Measurements from ENCODE around the gene C10orf120. TPM values are rescaled to one million over a fixed set of nuclear protein-coding genes. Genes with fewer than 3 reads are reported as not detected.

Gene C10orf120
- total and polyA plus RNA-seq, 2 experiments from 2014 or later, result not detected

GRCh38 chr10:122746408-122746807, 46.8 kb upstream of the C10orf120 start:
- H3K27ac Mint-ChIP-seq, result no peak overlapping the region
- Histone ChIP-seq H3K27ac (ENCODE audit: low read depth) (no peak overlapping the region), H3K27me3 (ENCODE audit: insufficient read depth) (no peaks in the 10 kb centered on the region), H3K4me1 (ENCODE audit: insufficient read depth) (no peaks in the 10 kb centered on the region), H4K20me1 (replicated peaks; ENCODE audit: insufficient read depth) (no peaks in the 10 kb centered on the region), H3K4me2 (no peak overlapping the region), H3K79me2 (replicated peaks; ENCODE audit: insufficient read depth) (no peaks in the 10 kb centered on the region), H3K36me3 (ENCODE audit: insufficient read depth) (no peaks in the 10 kb centered on the region), H2AFZ (no peak overlapping the region), H3K9me2 (ENCODE audit: insufficient read depth) (peaks cover 3% of the 10 kb centered on the region; the same call in 1 of the 2 replicates), H3F3A (replicated peaks; ENCODE audit: low read depth) (no peaks in the 10 kb centered on the region), H3K4me3 (no peak overlapping the region)
- H3K4me1 Mint-ChIP-seq, result no peaks in the 10 kb centered on the region
- peaks cover 8% of the 10 kb centered on the region for H3K27me3 Mint-ChIP-seq (ENCODE audit: insufficient read depth, low read depth, poor library complexity)
- TF ChIP-seq REST (IDR thresholded peaks at IDR 0.05; ENCODE audit: unreplicated experiment) (no peak), ZNF462 (CRISPR knock-in tag; IDR thresholded peaks at IDR 0.05) (no peak), CREB1 (CRISPR knock-in tag; IDR thresholded peaks at IDR 0.05; ENCODE audit: low read depth) (no peak), JUNB (IDR thresholded peaks at IDR 0.05; ENCODE audit: unreplicated experiment) (no peak), ETS1 (IDR thresholded peaks at IDR 0.05) (no peak), ZNF114 (CRISPR knock-in tag; IDR thresholded peaks at IDR 0.05) (no peak), STAT1 (IDR thresholded peaks at IDR 0.05; ENCODE audit: unreplicated experiment) (no peak), ZNF331 (CRISPR knock-in tag; IDR thresholded peaks at IDR 0.05; ENCODE audit: low read depth) (no peak), NANOG (IDR thresholded peaks at IDR 0.05; ENCODE audit: borderline replicate concordance) (no peak), EZH2phosphoT487 (IDR thresholded peaks at IDR 0.05; ENCODE audit: unreplicated experiment) (no peak), POLR2AphosphoS5 (IDR thresholded peaks at IDR 0.05; ENCODE audit: low read depth) (no peak), CTCF (conservative IDR thresholded peaks at IDR 0.05; ENCODE audit: low read depth in 2 of 2) (no peak), EZH2 (IDR thresholded peaks at IDR 0.05; ENCODE audit: low read depth, unreplicated experiment) (no peak)
- H3K4me3 Mint-ChIP-seq, result no peak overlapping the region
- no peaks in the 10 kb centered on the region for H3K9me3 Mint-ChIP-seq
- no peak for DNase-seq (ENCODE audit: low spot score)
- no peak for ATAC-seq
- no peaks in the 10 kb centered on the region for H3K36me3 Mint-ChIP-seq (ENCODE audit: low read depth)

Data from GM23338 (cell line).